B cell (primary cell): ENCODE results near the gene TLE7. TPM values are rescaled to one million over a fixed set of nuclear protein-coding genes. Genes with fewer than 3 reads are reported as not detected.

Experiments
- ATAC-seq: fragments of 200-7000 bp; cut with Tn5 transposase; one replicate; pipeline ENCODE4 v1.10.0; 2021; ENCODE audit warnings: low read depth, mild to moderate bottlenecking, moderate number of reproducible peaks, moderate library complexity
- CTCF ChIA-PET: fragments of 350-600 bp; sonication (Branson Sonifier 250); formaldehyde crosslinking; loops from one replicate; lab custom pipeline; 2021; ENCODE audit warnings: antibody characterized with exemption, inconsistent platforms; lab: Charles Lee
- POLR2A ChIA-PET: fragments of 350-600 bp; sonication (Branson Sonifier 250); formaldehyde crosslinking; loops from one replicate; lab custom pipeline; 2021; ENCODE audit warnings: antibody characterized with exemption; lab: Charles Lee
- DNase-seq: peaks from one replicate; pipeline ENCODE4 v3.0.0; 2013
- H2AFZ ChIP-seq: 2 replicates; pipeline ENCODE4 v1.6.1; 2012; ENCODE audit warnings: mild to moderate bottlenecking, low read depth, low read length; ENCODE audit not compliant: insufficient read depth, poor library complexity, severe bottlenecking
- H3K27ac ChIP-seq, 2 donors: 1 replicate in 1 of 2; 2 replicates in 1 of 2; pipeline ENCODE4 v1.5.1; 2012 to 2013; ENCODE audit warnings: low read length in 2 of 2, mild to moderate bottlenecking in 2 of 2, moderate library complexity in 1 of 2
- H3K27me3 ChIP-seq, 4 experiments: fragments of 200-600 bp in 1 of 4; sonication (generic) in 1 of 4; replicated peaks in 1 of 4; 1 replicate in 2 of 4; 2 replicates in 2 of 4; pipeline versions ENCODE4 v1.6.1 to v1.7.0; 2013 to 2016; ENCODE audit warnings: low read length in 3 of 4, mild to moderate bottlenecking in 2 of 4, mixed read lengths in 1 of 4, moderate library complexity in 1 of 4; ENCODE audit not compliant: insufficient read depth in 4 of 4, control insufficient read depth in 3 of 4; ENCODE audit errors: control extremely low read depth in 1 of 4
- H3K36me3 ChIP-seq, 2 experiments: replicated peaks in 1 of 2; 1 replicate in 1 of 2; 2 replicates in 1 of 2; pipeline versions ENCODE4 v1.6.1 to v1.7.1; 2013; ENCODE audit warnings: low read length in 1 of 2; ENCODE audit not compliant: insufficient read depth in 2 of 2, control insufficient read depth in 1 of 2; ENCODE audit errors: control extremely low read depth in 1 of 2, extremely low read depth in 1 of 2
- H3K4me1 ChIP-seq, 2 donors: fragments of 200-600 bp in 1 of 2; sonication (generic) in 1 of 2; 1 replicate in 1 of 2; 2 replicates in 1 of 2; pipeline versions ENCODE4 v1.5.1 to v1.6.1; 2013 to 2017; ENCODE audit warnings: low read length in 2 of 2; ENCODE audit not compliant: control insufficient read depth in 2 of 2, insufficient read depth in 2 of 2
- H3K4me2 ChIP-seq: replicated peaks from 2 replicates; pipeline ENCODE3; 2012; ENCODE audit warnings: mild to moderate bottlenecking, low read depth, low read length; ENCODE audit not compliant: poor library complexity, severe bottlenecking
- H3K4me3 ChIP-seq, 5 experiments: fragments of 200-600 bp in 1 of 5; sonication (generic) in 1 of 5; 1 replicate in 3 of 5; 2 replicates in 2 of 5; pipeline versions ENCODE4 v1.5.1 to v1.7.0; 2011 to 2016; ENCODE audit warnings: low read length in 4 of 5, mild to moderate bottlenecking in 4 of 5, low read depth in 2 of 5, control low read depth in 1 of 5, moderate library complexity in 1 of 5; ENCODE audit not compliant: insufficient read depth in 1 of 5; ENCODE audit errors: control extremely low read depth in 1 of 5, extremely low read depth in 1 of 5
- H3K79me2 ChIP-seq: fragments of 200-600 bp; sonication (generic); one replicate; pipeline ENCODE4 v1.6.0; 2016; ENCODE audit warnings: low read length; ENCODE audit not compliant: control insufficient read depth, insufficient read depth
- H3K9ac ChIP-seq: fragments of 200-600 bp; sonication (generic); 2 replicates; pipeline ENCODE4 v1.6.1; 2017; ENCODE audit warnings: mild to moderate bottlenecking, low read length, moderate library complexity
- H3K9me3 ChIP-seq, 3 donors: one replicate each; pipeline versions ENCODE4 v1.6.1 to v1.7.1; 2013; ENCODE audit warnings: low read length in 2 of 3; ENCODE audit not compliant: control insufficient read depth in 2 of 3, insufficient read depth in 1 of 3; ENCODE audit errors: control extremely low read depth in 1 of 3
- H4K20me1 ChIP-seq: 2 replicates; pipeline ENCODE4 v1.6.0; 2012; ENCODE audit warnings: mild to moderate bottlenecking, low read length; ENCODE audit not compliant: insufficient read depth, control insufficient read depth, poor library complexity, severe bottlenecking
- H3K27ac Mint-ChIP-seq: one replicate; pipeline ENCODE4 v1.8.0; 2021; ENCODE audit warnings: mixed read lengths
- H3K27me3 Mint-ChIP-seq: one replicate; pipeline ENCODE4 v1.8.0; 2021; ENCODE audit warnings: mixed read lengths
- H3K4me1 Mint-ChIP-seq: one replicate; pipeline ENCODE4 v1.8.0; 2021; ENCODE audit warnings: mixed read lengths
- H3K4me3 Mint-ChIP-seq: one replicate; pipeline ENCODE4 v1.8.0; 2021; ENCODE audit warnings: mixed read lengths
- H3K9me3 Mint-ChIP-seq: one replicate; pipeline ENCODE4 v1.8.0; 2022; ENCODE audit warnings: mixed read lengths; ENCODE audit not compliant: insufficient read depth
- EZH2 ChIP-seq: IDR thresholded peaks from 2 replicates; pipeline ENCODE4 v1.6.1; 2012; ENCODE audit warnings: borderline replicate concordance, low read depth, mild to moderate bottlenecking, moderate library complexity, low read length; ENCODE audit not compliant: insufficient read depth, poor library complexity, severe bottlenecking
- WGBS: methylation state at CpG from one replicate; pipeline ENCODE4 v1.1.5; 2013; ENCODE audit warnings: missing lambda C conversion rate; ENCODE audit not compliant: insufficient coverage; 5-methylcytosine and 5-hydroxymethylcytosine counted together
- intact Hi-C: fragments of 100-400 bp; cut with micrococcal nuclease; formaldehyde crosslinking; loops from one replicate; pipeline ENCODE4 v1.10.0; 2022
- polyA plus RNA-seq: library from polyadenylated mRNA; depleted of rRNA; stranded (reverse); fragments of >200 nt; gene quantifications from 2 replicates; pipeline ENCODE4 v1.2.3, GENCODE V29; 2012
- total RNA-seq, 2 donors: library from RNA; stranded (reverse); fragments of 120-200 nt in 1 of 2; gene quantifications; 1 replicate in 1 of 2; 2 replicates in 1 of 2; pipeline versions ENCODE4 v1.2.3 to v1.2.4, GENCODE V29; 2013 to 2022
- TF ChIP-seq, protein P1 (sequence below): fragments of 200-600 bp; IDR thresholded peaks from one replicate; pipeline ENCODE4 v1.8.0; 2022; ENCODE audit warnings: antibody characterized with exemption, mild to moderate bottlenecking

Gene TLE7
- total and polyA plus RNA-seq, 2 donors (not counting 1 experiment from before 2014, with no cell fraction given): not detected

DNA sequence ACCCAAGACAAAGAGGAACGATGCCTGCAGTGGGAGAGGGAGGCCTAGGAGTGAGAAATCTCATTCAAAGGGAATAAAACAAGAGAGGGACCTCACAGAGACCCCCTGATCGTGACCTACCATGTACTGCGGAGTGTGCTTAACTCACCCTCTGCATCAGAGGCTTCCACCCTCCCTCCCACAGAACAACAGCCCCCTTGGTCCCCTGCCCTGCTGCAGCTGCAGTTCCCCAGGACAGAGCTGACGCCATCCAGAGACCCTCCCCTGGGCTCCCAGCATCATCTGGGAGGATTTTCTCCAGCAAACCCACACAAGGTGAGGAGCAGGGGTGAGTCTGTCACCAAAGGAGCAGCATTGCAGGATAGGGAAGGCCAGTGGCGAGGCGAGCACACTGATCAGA is 39.8 kb downstream of the TLE7 start:
- Histone ChIP-seq H4K20me1 (no peaks in the 10 kb centered on the region), H3K9me3 (peaks cover 0 to 19% (median 0%) of the 10 kb centered on the region in 3 donors), H2AFZ (no peak overlapping the region), H3K27me3 (peaks cover 0 to 7% (median 0%) of the 10 kb centered on the region in 4 experiments), H3K4me1 (no peaks in the 10 kb centered on the region), H3K36me3 (no peaks in the 10 kb centered on the region), H3K27ac (no peak overlapping the region), H3K9ac (no peak overlapping the region), H3K79me2 (no peaks in the 10 kb centered on the region), H3K4me3 (no peak overlapping the region), H3K4me2 (no peak overlapping the region)
- intact Hi-C loops: no loop called here
- ATAC-seq: no peak
- TF ChIP-seq EZH2: no peak
- TF ChIP-seq, protein P1, sequence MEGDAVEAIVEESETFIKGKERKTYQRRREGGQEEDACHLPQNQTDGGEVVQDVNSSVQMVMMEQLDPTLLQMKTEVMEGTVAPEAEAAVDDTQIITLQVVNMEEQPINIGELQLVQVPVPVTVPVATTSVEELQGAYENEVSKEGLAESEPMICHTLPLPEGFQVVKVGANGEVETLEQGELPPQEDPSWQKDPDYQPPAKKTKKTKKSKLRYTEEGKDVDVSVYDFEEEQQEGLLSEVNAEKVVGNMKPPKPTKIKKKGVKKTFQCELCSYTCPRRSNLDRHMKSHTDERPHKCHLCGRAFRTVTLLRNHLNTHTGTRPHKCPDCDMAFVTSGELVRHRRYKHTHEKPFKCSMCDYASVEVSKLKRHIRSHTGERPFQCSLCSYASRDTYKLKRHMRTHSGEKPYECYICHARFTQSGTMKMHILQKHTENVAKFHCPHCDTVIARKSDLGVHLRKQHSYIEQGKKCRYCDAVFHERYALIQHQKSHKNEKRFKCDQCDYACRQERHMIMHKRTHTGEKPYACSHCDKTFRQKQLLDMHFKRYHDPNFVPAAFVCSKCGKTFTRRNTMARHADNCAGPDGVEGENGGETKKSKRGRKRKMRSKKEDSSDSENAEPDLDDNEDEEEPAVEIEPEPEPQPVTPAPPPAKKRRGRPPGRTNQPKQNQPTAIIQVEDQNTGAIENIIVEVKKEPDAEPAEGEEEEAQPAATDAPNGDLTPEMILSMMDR: no peak
- 63% methylated on average over 3 of the region's 6 CpGs for WGBS
- H3K4me3 Mint-ChIP-seq: no peak overlapping the region
- CTCF ChIA-PET: no interaction called here
- H3K27me3 Mint-ChIP-seq: peaks cover 47% of the 10 kb centered on the region
- peaks cover 6% of the 10 kb centered on the region for H3K9me3 Mint-ChIP-seq
- H3K27ac Mint-ChIP-seq: no peak overlapping the region
- DNase-seq: no peak
- POLR2A ChIA-PET: no interaction called here
- no peaks in the 10 kb centered on the region for H3K4me1 Mint-ChIP-seq

DNA sequence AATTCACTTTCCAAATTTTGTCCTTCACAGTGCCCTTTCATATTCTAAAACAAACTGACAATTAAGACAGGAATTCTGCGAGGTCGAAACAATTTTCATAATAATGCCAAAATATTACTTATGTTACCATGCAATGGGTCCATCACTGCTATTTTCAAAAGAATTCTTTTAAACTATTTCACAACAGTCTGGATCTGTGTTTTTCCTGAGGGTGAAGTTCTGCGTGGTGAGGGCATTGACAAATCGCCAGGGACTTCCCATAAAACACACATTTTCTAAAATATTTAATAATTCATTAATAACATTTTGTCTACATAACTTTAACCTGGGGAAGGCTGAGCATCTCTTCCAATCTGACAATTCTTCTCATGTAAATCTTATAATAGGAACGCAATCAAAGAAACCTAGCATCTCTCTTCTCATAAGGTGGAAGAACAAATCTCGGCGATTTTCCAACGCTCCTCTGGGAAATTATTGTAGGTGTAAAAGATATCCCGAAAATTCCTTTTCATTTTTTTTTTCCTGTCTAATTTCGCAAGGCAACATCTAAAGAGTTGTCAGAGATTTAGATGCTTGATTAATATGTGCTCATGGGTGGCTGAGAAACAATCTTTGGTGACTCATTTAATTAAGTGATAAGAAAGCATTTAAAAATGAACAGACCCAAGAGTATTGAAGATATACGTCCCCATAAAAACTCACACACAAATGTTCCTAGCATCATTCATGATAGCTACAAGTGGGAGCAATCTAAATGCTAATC is 41.9 kb downstream of the TLE7 start:
- TF ChIP-seq, protein P1: no peak
- TF ChIP-seq EZH2: no peak
- Histone ChIP-seq H3K27me3 (peaks cover 0 to 4% (median 0%) of the 10 kb centered on the region in 4 experiments), H3K4me2 (no peak overlapping the region), H3K9me3 (peaks cover 0 to 14% (median 0%) of the 10 kb centered on the region in 3 donors), H2AFZ (no peak overlapping the region), H3K9ac (no peak overlapping the region), H3K79me2 (no peaks in the 10 kb centered on the region), H3K36me3 (no peaks in the 10 kb centered on the region), H3K27ac (no peak overlapping the region), H3K4me1 (no peaks in the 10 kb centered on the region), H4K20me1 (no peaks in the 10 kb centered on the region), H3K4me3 (no peak overlapping the region)
- WGBS: no CpG with 5 or more reads among the region's 11 CpGs
- Mint-ChIP-seq H3K4me1 (no peaks in the 10 kb centered on the region), H3K9me3 (peaks cover 6% of the 10 kb centered on the region), H3K27ac (no peak overlapping the region), H3K4me3 (no peak overlapping the region), H3K27me3 (peaks cover 49% of the 10 kb centered on the region)
- intact Hi-C loops: no loop called here
- CTCF ChIA-PET: interaction anchor here (0.6 kb wide), 1 partner anchor 211 kb away, joined by 3 read pairs; no protein-coding TSS in a partner anchor
- POLR2A ChIA-PET: no interaction called here
- no peak for ATAC-seq
- DNase-seq: no peak
